DLD1 (cell line): Measurements from ENCODE around the gene TMSB4X.
"Not testable (repeated sequence)": the region's sequence is repeated elsewhere in the genome, so short reads cannot be mapped to it uniquely, and the experiment has no call there.

Experiments used
- in situ Hi-C: cut with HindIII; loops from 2 replicates; pipeline ENCODE4 v1.10.0; 2017; ENCODE audit warnings: low sequenced_read_pairs

TMSB4X gene

GRCh38 chrX:12975991-12976558 lies 1.2 kb downstream of the TMSB4X start:
- in situ Hi-C loops: no loop called here

GRCh38 chrX:12976819-12977732 lies 2.2 kb downstream of the TMSB4X start:
- in situ Hi-C loops: not testable (repeated sequence)

- in situ Hi-C loops: no loop called here
Observed at GRCh38 chrX:12977761-12978204, 2.9 kb downstream of the TMSB4X start.

- in situ Hi-C loops: no loop called here
Observed at GRCh38 chrX:12978205-12979025, 3.5 kb downstream of the TMSB4X start.

GRCh38 chrX:12979026-12979607 lies 4.2 kb downstream of the TMSB4X start:
- in situ Hi-C loops: no loop called here

- in situ Hi-C loops: no loop called here
Observed at GRCh38 chrX:12979616-12980015, 4.7 kb downstream of the TMSB4X start.

- in situ Hi-C loops: not testable (repeated sequence)
Observed at GRCh38 chrX:12980039-12980438, 5.1 kb downstream of the TMSB4X start.

- in situ Hi-C loops: no loop called here
Observed at GRCh38 chrX:12981880-12982279, 7.0 kb downstream of the TMSB4X start.

- in situ Hi-C loops: no loop called here
Observed at GRCh38 chrX:12984603-12985319, 9.9 kb downstream of the TMSB4X start.

GRCh38 chrX:12985331-12985730 lies 10.4 kb downstream of the TMSB4X start:
- in situ Hi-C loops: no loop called here

- in situ Hi-C loops: no loop called here
Observed at GRCh38 chrX:12986164-12986779, 11.4 kb downstream of the TMSB4X start.

GRCh38 chrX:12986886-12987285 lies 12.0 kb downstream of the TMSB4X start:
- in situ Hi-C loops: no loop called here

GRCh38 chrX:12987340-12987739 lies 12.4 kb downstream of the TMSB4X start:
- in situ Hi-C loops: no loop called here

- in situ Hi-C loops: no loop called here
Observed at GRCh38 chrX:12987900-12988594, 13.1 kb downstream of the TMSB4X start.

- in situ Hi-C loops: no loop called here
Observed at GRCh38 chrX:12988797-12989196, 13.9 kb downstream of the TMSB4X start.

- in situ Hi-C loops: no loop called here
Observed at GRCh38 chrX:12989461-12989860, 14.6 kb downstream of the TMSB4X start.

- in situ Hi-C loops: no loop called here
Observed at GRCh38 chrX:12991575-12991974, 16.7 kb downstream of the TMSB4X start.

- in situ Hi-C loops: no loop called here
Observed at GRCh38 chrX:12992544-12993118, 17.7 kb downstream of the TMSB4X start.

GRCh38 chrX:12993826-12994225 lies 18.9 kb downstream of the TMSB4X start:
- in situ Hi-C loops: no loop called here
